ENCODE data around the gene DTX4.

DTX4 gene

DNA sequence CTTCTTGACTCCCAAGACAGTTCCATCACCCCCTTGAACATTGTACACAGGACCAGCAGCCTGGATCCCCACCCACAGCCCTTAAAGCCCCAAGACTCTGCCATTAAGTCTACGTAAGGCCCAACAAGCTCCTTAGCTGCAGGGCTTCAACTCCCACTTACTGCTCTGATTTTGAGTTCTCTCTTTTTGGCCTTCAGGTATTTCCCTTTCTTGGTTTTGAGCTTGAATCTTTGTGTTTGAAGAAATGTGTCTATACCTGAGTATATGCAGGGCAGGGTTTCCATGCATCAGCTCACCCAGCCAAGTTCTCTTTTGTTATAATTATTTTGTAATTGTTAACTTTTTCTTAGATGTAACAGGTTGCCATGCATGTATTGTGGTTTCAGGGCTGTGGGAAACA is 51.2 kb downstream of the DTX4 start:
- no peak overlapping the region for H3K4me3 ChIP-seq (ENCODE audit: low read depth in 1 of 2, low read length in 2 of 2)
- H3K27ac ChIP-seq (ENCODE audit: low read length) = peak overlapping the region; percentile 78
- peaks cover 0 to 7% of the 10 kb centered on the region in 2 donors for H3K4me1 ChIP-seq (ENCODE audit: control insufficient read depth in 1 of 2, insufficient read depth in 2 of 2, low read length in 2 of 2)
- no peaks in the 10 kb centered on the region for H3K27me3 ChIP-seq (ENCODE audit: low read depth, low read length)
- no peaks in the 10 kb centered on the region for H3K9me3 ChIP-seq (ENCODE audit: control insufficient read depth in 1 of 2, low read length in 2 of 2)
- H3K36me3 ChIP-seq (ENCODE audit: control insufficient read depth in 1 of 2, insufficient read depth in 2 of 2, low read length in 2 of 2) = no peaks in the 10 kb centered on the region

GRCh38 chr11:59223611-59224010 is 51.7 kb downstream of the DTX4 start:
- Histone ChIP-seq H3K27me3 (ENCODE audit: low read depth, low read length) (no peaks in the 10 kb centered on the region), H3K4me3 (ENCODE audit: low read depth in 1 of 2, low read length in 2 of 2) (no peak overlapping the region), H3K4me1 (ENCODE audit: control insufficient read depth in 1 of 2, insufficient read depth in 2 of 2, low read length in 2 of 2) (peaks cover 0 to 7% of the 10 kb centered on the region in 2 donors), H3K36me3 (ENCODE audit: control insufficient read depth in 1 of 2, insufficient read depth in 2 of 2, low read length in 2 of 2) (no peaks in the 10 kb centered on the region), H3K9me3 (ENCODE audit: control insufficient read depth in 1 of 2, low read length in 2 of 2) (no peaks in the 10 kb centered on the region), H3K27ac (ENCODE audit: low read length) (peak overlapping the region; percentile 78)

DNA sequence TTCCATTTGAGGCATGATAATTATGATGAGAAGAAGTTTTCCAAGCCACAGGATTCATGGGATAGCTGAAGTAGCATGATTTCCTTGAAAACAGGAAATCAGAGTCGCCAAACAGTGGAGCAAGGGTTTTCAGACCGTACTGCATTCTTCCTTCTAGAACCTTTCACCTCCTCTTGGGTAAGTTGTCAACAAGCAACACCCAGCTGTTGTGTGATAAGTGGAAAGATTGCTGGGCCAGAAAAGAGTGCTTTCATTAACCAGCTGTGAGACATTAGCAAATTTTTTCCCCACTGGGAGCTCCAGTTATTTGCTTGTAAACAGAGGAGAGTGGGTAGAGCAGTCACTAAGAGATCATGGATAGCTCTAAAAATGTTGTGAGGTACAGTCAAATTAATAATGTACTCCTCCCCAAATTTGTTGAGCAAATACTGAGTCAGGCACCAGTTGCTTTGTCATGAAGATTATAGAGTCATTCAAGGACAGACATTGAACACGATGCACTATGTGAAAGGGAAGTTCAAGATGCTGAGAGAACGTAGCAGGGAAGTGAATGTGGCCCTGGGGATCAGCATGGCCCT is 52.5 kb downstream of the DTX4 start:
- Histone ChIP-seq H3K27ac (ENCODE audit: low read length) (peak overlapping the region; percentile 78), H3K9me3 (ENCODE audit: control insufficient read depth in 1 of 2, low read length in 2 of 2) (no peaks in the 10 kb centered on the region), H3K36me3 (ENCODE audit: control insufficient read depth in 1 of 2, insufficient read depth in 2 of 2, low read length in 2 of 2) (no peaks in the 10 kb centered on the region), H3K4me1 (ENCODE audit: control insufficient read depth in 1 of 2, insufficient read depth in 2 of 2, low read length in 2 of 2) (peaks cover 0 to 7% of the 10 kb centered on the region in 2 donors), H3K27me3 (ENCODE audit: low read depth, low read length) (no peaks in the 10 kb centered on the region), H3K4me3 (ENCODE audit: low read depth in 1 of 2, low read length in 2 of 2) (no peak overlapping the region)

GRCh38 chr11:59225017-59225416 is 53.1 kb downstream of the DTX4 start:
- Histone ChIP-seq H3K9me3 (ENCODE audit: control insufficient read depth in 1 of 2, low read length in 2 of 2) (no peaks in the 10 kb centered on the region), H3K36me3 (ENCODE audit: control insufficient read depth in 1 of 2, insufficient read depth in 2 of 2, low read length in 2 of 2) (no peaks in the 10 kb centered on the region), H3K4me1 (ENCODE audit: control insufficient read depth in 1 of 2, insufficient read depth in 2 of 2, low read length in 2 of 2) (peaks cover 0 to 7% of the 10 kb centered on the region in 2 donors), H3K4me3 (ENCODE audit: low read depth in 1 of 2, low read length in 2 of 2) (no peak overlapping the region), H3K27ac (ENCODE audit: low read length) (peak overlapping the region; percentile 78), H3K27me3 (ENCODE audit: low read depth, low read length) (no peaks in the 10 kb centered on the region)

GRCh38 chr11:59226396-59226795 is 54.5 kb downstream of the DTX4 start:
- Histone ChIP-seq H3K36me3 (ENCODE audit: control insufficient read depth in 1 of 2, insufficient read depth in 2 of 2, low read length in 2 of 2) (no peaks in the 10 kb centered on the region), H3K27me3 (ENCODE audit: low read depth, low read length) (no peaks in the 10 kb centered on the region), H3K27ac (ENCODE audit: low read length) (no peak overlapping the region), H3K4me3 (ENCODE audit: low read depth in 1 of 2, low read length in 2 of 2) (no peak overlapping the region), H3K9me3 (ENCODE audit: control insufficient read depth in 1 of 2, low read length in 2 of 2) (peaks cover 0 to 3% of the 10 kb centered on the region in 2 donors), H3K4me1 (ENCODE audit: control insufficient read depth in 1 of 2, insufficient read depth in 2 of 2, low read length in 2 of 2) (peaks cover 0 to 7% of the 10 kb centered on the region in 2 donors)

GRCh38 chr11:59240322-59240721 is 68.4 kb downstream of the DTX4 start:
- H3K9me3 ChIP-seq (ENCODE audit: control insufficient read depth in 1 of 2, low read length in 2 of 2) = no peaks in the 10 kb centered on the region
- no peaks in the 10 kb centered on the region for H3K27me3 ChIP-seq (ENCODE audit: low read depth, low read length)
- H3K4me3 ChIP-seq (ENCODE audit: low read depth in 1 of 2, low read length in 2 of 2) = no peak overlapping the region
- H3K27ac ChIP-seq (ENCODE audit: low read length) = no peak overlapping the region
- H3K36me3 ChIP-seq (ENCODE audit: control insufficient read depth in 1 of 2, insufficient read depth in 2 of 2, low read length in 2 of 2) = no peaks in the 10 kb centered on the region
- no peaks in the 10 kb centered on the region for H3K4me1 ChIP-seq (ENCODE audit: control insufficient read depth in 1 of 2, insufficient read depth in 2 of 2, low read length in 2 of 2)

DNA sequence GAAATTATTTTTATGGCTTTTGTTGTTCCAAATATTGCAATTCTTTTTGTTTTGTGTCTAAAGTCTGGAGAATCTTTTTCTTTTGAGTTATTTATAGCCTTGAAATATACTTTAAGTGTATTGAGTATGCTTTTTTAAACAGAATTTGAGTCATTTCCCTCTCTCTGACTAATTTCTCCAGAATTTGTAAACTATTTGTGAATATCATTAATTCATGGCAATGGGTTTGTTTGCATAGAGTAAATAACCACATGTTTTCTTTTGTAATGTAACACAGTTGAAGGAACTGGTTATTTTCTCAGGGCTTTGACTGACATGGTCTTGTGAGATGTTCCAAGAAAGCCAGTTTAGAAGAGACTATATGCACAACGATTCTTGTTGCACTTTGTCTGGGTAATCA is 71.7 kb downstream of the DTX4 start:
- H3K36me3 ChIP-seq (ENCODE audit: control insufficient read depth in 1 of 2, insufficient read depth in 2 of 2, low read length in 2 of 2) = no peaks in the 10 kb centered on the region
- no peaks in the 10 kb centered on the region for H3K27me3 ChIP-seq (ENCODE audit: low read depth, low read length)
- no peak overlapping the region for H3K4me3 ChIP-seq (ENCODE audit: low read depth in 1 of 2, low read length in 2 of 2)
- H3K9me3 ChIP-seq (ENCODE audit: control insufficient read depth in 1 of 2, low read length in 2 of 2) = no peaks in the 10 kb centered on the region
- H3K27ac ChIP-seq (ENCODE audit: low read length) = no peak overlapping the region
- H3K4me1 ChIP-seq (ENCODE audit: control insufficient read depth in 1 of 2, insufficient read depth in 2 of 2, low read length in 2 of 2) = peaks cover 0 to 4% of the 10 kb centered on the region in 2 donors

DNA sequence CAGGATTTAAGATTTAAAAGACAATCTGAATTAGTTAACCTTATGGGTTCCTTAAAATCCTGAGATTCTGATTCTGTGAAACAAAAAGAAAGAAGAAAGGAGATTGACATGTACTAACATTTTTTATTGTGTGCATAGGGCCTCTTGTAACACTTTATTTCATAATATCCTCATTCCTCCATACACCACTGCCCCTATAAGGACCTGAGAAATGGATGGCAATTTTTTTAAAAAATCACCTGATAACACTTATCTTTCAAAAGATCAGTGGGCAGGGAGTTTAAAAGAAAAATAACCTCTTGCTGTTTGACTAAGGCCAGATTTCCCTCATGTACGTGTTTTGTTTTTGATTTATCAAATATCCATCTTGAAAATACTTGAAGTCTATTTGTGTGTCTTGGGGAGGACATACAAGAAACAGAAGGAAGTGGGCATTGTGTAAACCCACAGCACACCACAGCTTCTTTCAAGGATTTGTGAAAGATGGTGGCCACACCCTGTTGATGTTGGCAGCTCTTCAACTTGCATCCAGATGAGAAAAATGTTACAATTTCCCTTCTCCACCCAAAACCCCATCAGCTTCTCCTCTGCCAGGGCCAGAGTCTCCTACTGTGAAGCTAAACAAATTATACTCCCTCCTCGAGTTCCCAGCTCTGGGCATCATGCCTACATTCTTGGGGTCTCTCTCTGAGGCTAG is 75.7 kb downstream of the DTX4 start:
- Histone ChIP-seq H3K4me1 (ENCODE audit: control insufficient read depth in 1 of 2, insufficient read depth in 2 of 2, low read length in 2 of 2) (peaks cover 0 to 4% of the 10 kb centered on the region in 2 donors), H3K36me3 (ENCODE audit: control insufficient read depth in 1 of 2, insufficient read depth in 2 of 2, low read length in 2 of 2) (no peaks in the 10 kb centered on the region), H3K27ac (ENCODE audit: low read length) (no peak overlapping the region), H3K4me3 (ENCODE audit: low read depth in 1 of 2, low read length in 2 of 2) (no peak overlapping the region), H3K27me3 (ENCODE audit: low read depth, low read length) (no peaks in the 10 kb centered on the region), H3K9me3 (ENCODE audit: control insufficient read depth in 1 of 2, low read length in 2 of 2) (no peaks in the 10 kb centered on the region)

- Histone ChIP-seq H3K27ac (ENCODE audit: low read length) (no peak overlapping the region), H3K27me3 (ENCODE audit: low read depth, low read length) (no peaks in the 10 kb centered on the region), H3K4me1 (ENCODE audit: control insufficient read depth in 1 of 2, insufficient read depth in 2 of 2, low read length in 2 of 2) (peaks cover 0 to 4% of the 10 kb centered on the region in 2 donors), H3K36me3 (ENCODE audit: control insufficient read depth in 1 of 2, insufficient read depth in 2 of 2, low read length in 2 of 2) (no peaks in the 10 kb centered on the region), H3K4me3 (ENCODE audit: low read depth in 1 of 2, low read length in 2 of 2) (no peak overlapping the region), H3K9me3 (ENCODE audit: control insufficient read depth in 1 of 2, low read length in 2 of 2) (no peaks in the 10 kb centered on the region)
Observed at GRCh38 chr11:59249535-59249934, 77.6 kb downstream of the DTX4 start.

DNA sequence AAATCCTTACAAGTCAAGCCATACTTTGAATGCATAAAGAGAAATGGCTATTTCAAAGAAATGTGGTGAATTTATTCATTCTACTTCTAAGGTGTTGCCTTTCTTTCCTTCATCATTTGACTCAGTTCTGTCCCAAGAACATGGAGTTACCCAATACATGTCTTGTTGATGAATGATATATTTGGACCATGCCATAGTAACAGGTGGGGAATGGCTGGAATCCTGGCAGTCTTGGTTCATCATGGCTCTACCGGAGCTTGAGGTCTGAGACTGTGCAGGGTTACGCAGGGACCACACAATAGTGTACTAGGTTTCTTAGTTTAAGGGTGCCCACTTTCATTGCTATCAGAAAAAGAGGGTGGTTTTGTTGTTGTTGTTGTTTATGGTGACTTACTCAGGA is 81.1 kb downstream of the DTX4 start:
- no peaks in the 10 kb centered on the region for H3K4me1 ChIP-seq (ENCODE audit: control insufficient read depth in 1 of 2, insufficient read depth in 2 of 2, low read length in 2 of 2)
- no peaks in the 10 kb centered on the region for H3K27me3 ChIP-seq (ENCODE audit: low read depth, low read length)
- H3K36me3 ChIP-seq (ENCODE audit: control insufficient read depth in 1 of 2, insufficient read depth in 2 of 2, low read length in 2 of 2) = no peaks in the 10 kb centered on the region
- H3K9me3 ChIP-seq (ENCODE audit: control insufficient read depth in 1 of 2, low read length in 2 of 2) = no peaks in the 10 kb centered on the region
- H3K4me3 ChIP-seq (ENCODE audit: low read depth in 1 of 2, low read length in 2 of 2) = no peak overlapping the region
- H3K27ac ChIP-seq (ENCODE audit: low read length) = no peak overlapping the region

DNA sequence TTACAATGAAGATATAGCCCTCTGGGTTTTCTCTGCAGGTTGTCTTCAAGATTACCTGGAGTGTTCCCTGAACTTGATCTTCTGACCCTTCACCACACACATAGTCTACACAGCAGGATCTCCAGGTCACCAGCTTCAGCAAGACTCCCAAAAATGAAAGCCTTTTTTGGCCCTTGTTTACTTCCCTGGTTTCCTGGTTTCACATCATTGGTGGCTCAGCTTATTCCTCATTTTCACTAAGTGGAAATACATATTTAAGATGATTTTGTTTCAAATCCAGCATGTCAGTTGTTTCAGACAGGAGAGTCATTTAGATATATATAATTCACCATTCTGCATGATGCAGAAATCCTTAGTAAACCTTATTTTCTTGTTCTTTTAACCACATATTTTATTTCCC is 82.4 kb downstream of the DTX4 start:
- Histone ChIP-seq H3K36me3 (ENCODE audit: control insufficient read depth in 1 of 2, insufficient read depth in 2 of 2, low read length in 2 of 2) (no peaks in the 10 kb centered on the region), H3K27ac (ENCODE audit: low read length) (no peak overlapping the region), H3K4me1 (ENCODE audit: control insufficient read depth in 1 of 2, insufficient read depth in 2 of 2, low read length in 2 of 2) (no peaks in the 10 kb centered on the region), H3K4me3 (ENCODE audit: low read depth in 1 of 2, low read length in 2 of 2) (no peak overlapping the region), H3K9me3 (ENCODE audit: control insufficient read depth in 1 of 2, low read length in 2 of 2) (no peaks in the 10 kb centered on the region), H3K27me3 (ENCODE audit: low read depth, low read length) (no peaks in the 10 kb centered on the region)

DNA sequence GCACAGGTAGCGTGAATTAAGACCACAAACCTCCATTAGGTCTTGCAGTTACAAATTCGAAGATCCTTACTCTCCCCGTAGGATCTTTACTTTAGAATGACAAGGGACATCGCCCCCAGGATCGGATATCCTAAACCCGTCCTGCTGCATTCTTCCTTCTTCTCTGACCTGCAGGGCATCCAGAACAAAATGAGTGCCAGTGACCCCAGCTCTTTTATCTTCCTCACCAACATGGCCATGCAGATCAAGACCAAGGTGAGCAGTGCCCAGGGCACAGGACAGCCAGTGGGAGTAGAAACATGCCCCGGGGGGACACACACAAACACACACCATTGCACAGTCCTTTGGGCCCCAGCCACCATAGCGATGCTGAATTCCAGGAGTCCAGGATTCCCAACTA is 83.3 kb downstream of the DTX4 start:
- H3K36me3 ChIP-seq (ENCODE audit: control insufficient read depth in 1 of 2, insufficient read depth in 2 of 2, low read length in 2 of 2) = no peaks in the 10 kb centered on the region
- no peaks in the 10 kb centered on the region for H3K4me1 ChIP-seq (ENCODE audit: control insufficient read depth in 1 of 2, insufficient read depth in 2 of 2, low read length in 2 of 2)
- no peak overlapping the region for H3K27ac ChIP-seq (ENCODE audit: low read length)
- H3K9me3 ChIP-seq (ENCODE audit: control insufficient read depth in 1 of 2, low read length in 2 of 2) = no peaks in the 10 kb centered on the region
- H3K4me3 ChIP-seq (ENCODE audit: low read depth in 1 of 2, low read length in 2 of 2) = no peak overlapping the region
- no peaks in the 10 kb centered on the region for H3K27me3 ChIP-seq (ENCODE audit: low read depth, low read length)

Data from muscle layer of duodenum (tissue), 2 donors.